ENCODE results near the gene CNTNAP4. TPM values are rescaled to one million over a fixed set of nuclear protein-coding genes. Genes with fewer than 3 reads are reported as not detected.

Gene CNTNAP4
- polyA plus RNA-seq, 1 donor from 2014 or later: 75.8 TPM

DNA sequence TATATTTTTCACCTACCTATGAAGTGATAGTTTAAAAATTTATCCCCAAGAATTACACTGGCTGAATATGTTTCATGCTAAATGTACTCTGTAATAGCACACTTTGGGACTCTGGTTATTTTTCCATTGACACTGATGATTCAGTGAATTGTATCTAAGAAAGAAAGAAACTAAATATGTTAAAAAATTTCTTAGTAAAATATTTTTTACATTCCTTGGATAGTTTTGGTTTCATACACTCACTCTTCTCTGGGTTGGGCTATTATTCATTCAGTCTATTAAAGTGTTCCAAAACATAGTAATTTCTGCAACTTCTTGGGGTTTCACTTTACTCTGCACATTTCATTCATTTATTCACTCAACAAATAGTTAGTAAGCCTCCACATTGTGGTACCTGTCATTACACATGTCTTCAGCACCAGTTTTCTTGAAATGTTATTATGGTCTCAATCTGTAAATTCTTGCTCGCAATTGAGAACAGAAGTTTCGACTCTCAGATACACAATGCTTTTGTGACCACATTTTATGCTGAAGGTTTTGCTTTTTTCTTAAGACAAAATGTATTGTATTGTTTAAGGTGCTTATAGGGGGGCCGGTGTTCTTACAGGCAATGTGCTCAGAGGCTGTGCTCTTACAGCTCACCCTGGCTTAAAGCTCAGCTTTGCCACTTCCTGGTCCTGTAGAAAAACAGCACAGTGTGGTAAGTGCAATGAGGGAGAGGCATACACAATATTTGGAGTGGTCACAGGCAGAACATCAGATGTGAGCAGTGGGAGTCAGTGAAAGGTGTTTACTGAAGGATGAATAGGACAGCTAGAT lies 17.4 kb downstream of the CNTNAP4 start:
- no peaks in the 10 kb centered on the region for H3K9me2 ChIP-seq (ENCODE audit: insufficient read depth, low read length)
- no peaks in the 10 kb centered on the region for H3K27me3 ChIP-seq (ENCODE audit: insufficient read depth, low read depth, low read length)
- no peak overlapping the region for H2AFZ ChIP-seq (ENCODE audit: low read depth, low read length)
- no peaks in the 10 kb centered on the region for H3K79me2 ChIP-seq (replicated peaks; ENCODE audit: insufficient read depth, low read length)
- no peaks in the 10 kb centered on the region for H4K20me1 ChIP-seq (ENCODE audit: insufficient read depth)
- no peaks in the 10 kb centered on the region for H3K9me3 ChIP-seq (ENCODE audit: low read length)
- H3F3A ChIP-seq (ENCODE audit: insufficient read depth, low read length, poor library complexity, severe bottlenecking): peaks cover 5% of the 10 kb centered on the region
- H3K9ac ChIP-seq (ENCODE audit: low read length): no peak overlapping the region
- H3K4me2 ChIP-seq (ENCODE audit: low read length): no peak overlapping the region
- TF ChIP-seq RAD21 (conservative IDR thresholded peaks at IDR 0.05) (no peak), EZH2 (IDR thresholded peaks at IDR 0.05; ENCODE audit: borderline replicate concordance, insufficient read depth, low read length, poor library complexity, severe bottlenecking) (no peak), MXI1 (conservative IDR thresholded peaks at IDR 0.05; ENCODE audit: poor library complexity, severe bottlenecking) (no peak), POLR2AphosphoS5 (IDR thresholded peaks at IDR 0.05) (no peak), TAF1 (IDR thresholded peaks at IDR 0.05; ENCODE audit: low read depth) (no peak), SMC3 (conservative IDR thresholded peaks at IDR 0.05; ENCODE audit: poor library complexity) (no peak), EP300 (conservative IDR thresholded peaks at IDR 0.05; ENCODE audit: poor library complexity, severe bottlenecking) (no peak)
- TF ChIP-seq, protein P1, sequence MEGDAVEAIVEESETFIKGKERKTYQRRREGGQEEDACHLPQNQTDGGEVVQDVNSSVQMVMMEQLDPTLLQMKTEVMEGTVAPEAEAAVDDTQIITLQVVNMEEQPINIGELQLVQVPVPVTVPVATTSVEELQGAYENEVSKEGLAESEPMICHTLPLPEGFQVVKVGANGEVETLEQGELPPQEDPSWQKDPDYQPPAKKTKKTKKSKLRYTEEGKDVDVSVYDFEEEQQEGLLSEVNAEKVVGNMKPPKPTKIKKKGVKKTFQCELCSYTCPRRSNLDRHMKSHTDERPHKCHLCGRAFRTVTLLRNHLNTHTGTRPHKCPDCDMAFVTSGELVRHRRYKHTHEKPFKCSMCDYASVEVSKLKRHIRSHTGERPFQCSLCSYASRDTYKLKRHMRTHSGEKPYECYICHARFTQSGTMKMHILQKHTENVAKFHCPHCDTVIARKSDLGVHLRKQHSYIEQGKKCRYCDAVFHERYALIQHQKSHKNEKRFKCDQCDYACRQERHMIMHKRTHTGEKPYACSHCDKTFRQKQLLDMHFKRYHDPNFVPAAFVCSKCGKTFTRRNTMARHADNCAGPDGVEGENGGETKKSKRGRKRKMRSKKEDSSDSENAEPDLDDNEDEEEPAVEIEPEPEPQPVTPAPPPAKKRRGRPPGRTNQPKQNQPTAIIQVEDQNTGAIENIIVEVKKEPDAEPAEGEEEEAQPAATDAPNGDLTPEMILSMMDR (IDR thresholded peaks at IDR 0.05; ENCODE audit: poor library complexity, severe bottlenecking): no peak
- TF ChIP-seq, protein P2, sequence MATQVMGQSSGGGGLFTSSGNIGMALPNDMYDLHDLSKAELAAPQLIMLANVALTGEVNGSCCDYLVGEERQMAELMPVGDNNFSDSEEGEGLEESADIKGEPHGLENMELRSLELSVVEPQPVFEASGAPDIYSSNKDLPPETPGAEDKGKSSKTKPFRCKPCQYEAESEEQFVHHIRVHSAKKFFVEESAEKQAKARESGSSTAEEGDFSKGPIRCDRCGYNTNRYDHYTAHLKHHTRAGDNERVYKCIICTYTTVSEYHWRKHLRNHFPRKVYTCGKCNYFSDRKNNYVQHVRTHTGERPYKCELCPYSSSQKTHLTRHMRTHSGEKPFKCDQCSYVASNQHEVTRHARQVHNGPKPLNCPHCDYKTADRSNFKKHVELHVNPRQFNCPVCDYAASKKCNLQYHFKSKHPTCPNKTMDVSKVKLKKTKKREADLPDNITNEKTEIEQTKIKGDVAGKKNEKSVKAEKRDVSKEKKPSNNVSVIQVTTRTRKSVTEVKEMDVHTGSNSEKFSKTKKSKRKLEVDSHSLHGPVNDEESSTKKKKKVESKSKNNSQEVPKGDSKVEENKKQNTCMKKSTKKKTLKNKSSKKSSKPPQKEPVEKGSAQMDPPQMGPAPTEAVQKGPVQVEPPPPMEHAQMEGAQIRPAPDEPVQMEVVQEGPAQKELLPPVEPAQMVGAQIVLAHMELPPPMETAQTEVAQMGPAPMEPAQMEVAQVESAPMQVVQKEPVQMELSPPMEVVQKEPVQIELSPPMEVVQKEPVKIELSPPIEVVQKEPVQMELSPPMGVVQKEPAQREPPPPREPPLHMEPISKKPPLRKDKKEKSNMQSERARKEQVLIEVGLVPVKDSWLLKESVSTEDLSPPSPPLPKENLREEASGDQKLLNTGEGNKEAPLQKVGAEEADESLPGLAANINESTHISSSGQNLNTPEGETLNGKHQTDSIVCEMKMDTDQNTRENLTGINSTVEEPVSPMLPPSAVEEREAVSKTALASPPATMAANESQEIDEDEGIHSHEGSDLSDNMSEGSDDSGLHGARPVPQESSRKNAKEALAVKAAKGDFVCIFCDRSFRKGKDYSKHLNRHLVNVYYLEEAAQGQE (IDR thresholded peaks at IDR 0.05; ENCODE audit: borderline replicate concordance): no peak
- no peak overlapping the region for H3K27ac ChIP-seq (ENCODE audit: low read length)
- no peaks in the 10 kb centered on the region for H3K36me3 ChIP-seq (ENCODE audit: insufficient read depth, low read length)
- no peak overlapping the region for H3K4me3 ChIP-seq (ENCODE audit: low read length)

DNA sequence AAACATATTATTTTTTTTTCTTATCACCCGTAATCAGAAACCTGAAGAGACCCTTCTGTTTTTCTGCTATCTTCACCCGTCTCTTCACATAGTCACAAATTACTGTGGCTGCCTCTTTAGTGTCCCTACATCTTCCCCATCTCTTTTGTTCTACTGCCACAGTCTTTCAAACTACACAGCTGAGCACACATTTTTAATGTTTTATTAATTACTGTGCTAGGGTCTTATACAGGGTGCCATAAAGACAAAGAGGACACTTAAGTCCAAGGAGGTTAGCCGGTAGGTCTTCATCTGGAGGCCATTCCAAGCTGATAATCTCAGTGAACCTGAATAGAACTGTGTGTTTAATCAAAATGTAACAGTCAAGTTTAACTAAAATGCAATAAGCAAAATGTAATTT lies 20.7 kb downstream of the CNTNAP4 start:
- Histone ChIP-seq H3K36me3 (ENCODE audit: insufficient read depth, low read length) (no peaks in the 10 kb centered on the region), H3K9me2 (ENCODE audit: insufficient read depth, low read length) (no peaks in the 10 kb centered on the region), H3K4me3 (ENCODE audit: low read length) (no peak overlapping the region), H3K9ac (ENCODE audit: low read length) (no peak overlapping the region), H3K9me3 (ENCODE audit: low read length) (no peaks in the 10 kb centered on the region), H2AFZ (ENCODE audit: low read depth, low read length) (no peak overlapping the region), H3K4me2 (ENCODE audit: low read length) (no peak overlapping the region), H3K79me2 (replicated peaks; ENCODE audit: insufficient read depth, low read length) (no peaks in the 10 kb centered on the region), H3F3A (ENCODE audit: insufficient read depth, low read length, poor library complexity, severe bottlenecking) (no peaks in the 10 kb centered on the region), H4K20me1 (ENCODE audit: insufficient read depth) (no peaks in the 10 kb centered on the region), H3K27ac (ENCODE audit: low read length) (no peak overlapping the region), H3K27me3 (ENCODE audit: insufficient read depth, low read depth, low read length) (no peaks in the 10 kb centered on the region)
- no peak for TF ChIP-seq TAF1 (IDR thresholded peaks at IDR 0.05; ENCODE audit: low read depth)
- TF ChIP-seq RAD21 (conservative IDR thresholded peaks at IDR 0.05): no peak
- no peak for TF ChIP-seq MXI1 (conservative IDR thresholded peaks at IDR 0.05; ENCODE audit: poor library complexity, severe bottlenecking)
- TF ChIP-seq SMC3 (conservative IDR thresholded peaks at IDR 0.05; ENCODE audit: poor library complexity): no peak
- TF ChIP-seq EP300 (conservative IDR thresholded peaks at IDR 0.05; ENCODE audit: poor library complexity, severe bottlenecking): no peak
- TF ChIP-seq, protein P1 (IDR thresholded peaks at IDR 0.05; ENCODE audit: poor library complexity, severe bottlenecking): no peak
- TF ChIP-seq EZH2 (IDR thresholded peaks at IDR 0.05; ENCODE audit: borderline replicate concordance, insufficient read depth, low read length, poor library complexity, severe bottlenecking): no peak
- TF ChIP-seq, protein P2 (IDR thresholded peaks at IDR 0.05; ENCODE audit: borderline replicate concordance): no peak
- TF ChIP-seq POLR2AphosphoS5 (IDR thresholded peaks at IDR 0.05): no peak

All from neural cell (in vitro differentiated cells).